ENCODE results near the gene LHFPL2. TPM values are rescaled to one million over a fixed set of nuclear protein-coding genes. Genes with fewer than 3 reads are reported as not detected.

Gene LHFPL2
- total RNA-seq, 3 donors from 2014 or later: 44.8 to 63.6 (median 50.2) TPM

GRCh38 chr5:78611126-78611605, 37.4 kb downstream of the LHFPL2 start:
- Histone ChIP-seq H3K4me3 (no peak overlapping the region), H3K9me3 (no peaks in the 10 kb centered on the region), H3K4me1 (ENCODE audit: low read depth) (no peaks in the 10 kb centered on the region), H3K36me3 (ENCODE audit: low read depth) (no peaks in the 10 kb centered on the region)
- intact Hi-C loops (cut with DNase I, micrococcal nuclease): no loop called here
- TF ChIP-seq CTCF (IDR thresholded peaks at IDR 0.05): no peak
- ATAC-seq (peak; percentile 39), DNase-seq (no peak)

- intact Hi-C loops (cut with DNase I, micrococcal nuclease): no loop called here
- TF ChIP-seq CTCF (IDR thresholded peaks at IDR 0.05): no peak
- Histone ChIP-seq H3K4me1 (ENCODE audit: low read depth) (no peaks in the 10 kb centered on the region), H3K9me3 (no peaks in the 10 kb centered on the region), H3K36me3 (ENCODE audit: low read depth) (no peaks in the 10 kb centered on the region), H3K4me3 (no peak overlapping the region)
- DNase-seq (no peak), ATAC-seq (no peak)
Measured at GRCh38 chr5:78610636-78611035, 37.9 kb downstream of the LHFPL2 start.

- peak in 1 of 3 donors; percentile 30 for DNase-seq
- TF ChIP-seq CTCF (IDR thresholded peaks at IDR 0.05): no peak
- no peaks in the 10 kb centered on the region for H3K36me3 ChIP-seq (ENCODE audit: low read depth)
- H3K4me3 ChIP-seq: no peak overlapping the region
- no peaks in the 10 kb centered on the region for H3K4me1 ChIP-seq (ENCODE audit: low read depth)
- H3K9me3 ChIP-seq: no peaks in the 10 kb centered on the region
- peak; percentile 61 for ATAC-seq
- intact Hi-C loops (cut with DNase I, micrococcal nuclease): no loop called here
Measured at GRCh38 chr5:78610163-78610583, 38.4 kb downstream of the LHFPL2 start.

- H3K4me1 ChIP-seq (ENCODE audit: low read depth): peaks cover 5% of the 10 kb centered on the region
Measured at GRCh38 chr5:78607864-78608263, 40.7 kb downstream of the LHFPL2 start.

GRCh38 chr5:78606241-78606640, 42.3 kb downstream of the LHFPL2 start:
- no peak overlapping the region for H3K4me3 ChIP-seq
- intact Hi-C loops (cut with DNase I, micrococcal nuclease): loop anchor here in 1 of 2 donors (10.0 kb wide), 1 partner anchor 1091 kb away; no protein-coding TSS in a partner anchor
- H3K9me3 ChIP-seq: no peaks in the 10 kb centered on the region
- TF ChIP-seq CTCF (IDR thresholded peaks at IDR 0.05): no peak
- DNase-seq (no peak), ATAC-seq (no peak)
- H3K4me1 ChIP-seq (ENCODE audit: low read depth): peaks cover 10% of the 10 kb centered on the region
- H3K36me3 ChIP-seq (ENCODE audit: low read depth): no peaks in the 10 kb centered on the region

More at GRCh38 chr5:78607864-78608263, 40.7 kb downstream of the LHFPL2 start:
- no peaks in the 10 kb centered on the region for H3K36me3 ChIP-seq (ENCODE audit: low read depth)
- H3K9me3 ChIP-seq: no peaks in the 10 kb centered on the region
- ATAC-seq (no peak), DNase-seq (no peak)
- H3K4me3 ChIP-seq: no peak overlapping the region
- no peak for TF ChIP-seq CTCF (IDR thresholded peaks at IDR 0.05)
- intact Hi-C loops (cut with DNase I, micrococcal nuclease): loop anchor here in 1 of 2 donors (10.0 kb wide), 1 partner anchor 1093 kb away; no protein-coding TSS in a partner anchor

Data from mucosa of descending colon (tissue), 3 donors.